ENCODE results near the gene ZNF547. TPM values are rescaled to one million over a fixed set of nuclear protein-coding genes. Genes with fewer than 3 reads are reported as not detected.

Gene ZNF547
- total RNA-seq, 3 donors from 2014 or later: 0.64 to 4.2 (median 1.6) TPM

GRCh38 chr19:57351867-57352266, 11.5 kb upstream of the ZNF547 start:
- ATAC-seq (no peak), DNase-seq (no peak)
- H3K36me3 ChIP-seq (ENCODE audit: low read depth): peaks cover 10% of the 10 kb centered on the region
- intact Hi-C loops (cut with DNase I, micrococcal nuclease): no loop called here
- H3K4me1 ChIP-seq (ENCODE audit: low read depth): peaks cover 7% of the 10 kb centered on the region
- H3K4me3 ChIP-seq: peak overlapping the region; percentile 70
- TF ChIP-seq, protein P1, sequence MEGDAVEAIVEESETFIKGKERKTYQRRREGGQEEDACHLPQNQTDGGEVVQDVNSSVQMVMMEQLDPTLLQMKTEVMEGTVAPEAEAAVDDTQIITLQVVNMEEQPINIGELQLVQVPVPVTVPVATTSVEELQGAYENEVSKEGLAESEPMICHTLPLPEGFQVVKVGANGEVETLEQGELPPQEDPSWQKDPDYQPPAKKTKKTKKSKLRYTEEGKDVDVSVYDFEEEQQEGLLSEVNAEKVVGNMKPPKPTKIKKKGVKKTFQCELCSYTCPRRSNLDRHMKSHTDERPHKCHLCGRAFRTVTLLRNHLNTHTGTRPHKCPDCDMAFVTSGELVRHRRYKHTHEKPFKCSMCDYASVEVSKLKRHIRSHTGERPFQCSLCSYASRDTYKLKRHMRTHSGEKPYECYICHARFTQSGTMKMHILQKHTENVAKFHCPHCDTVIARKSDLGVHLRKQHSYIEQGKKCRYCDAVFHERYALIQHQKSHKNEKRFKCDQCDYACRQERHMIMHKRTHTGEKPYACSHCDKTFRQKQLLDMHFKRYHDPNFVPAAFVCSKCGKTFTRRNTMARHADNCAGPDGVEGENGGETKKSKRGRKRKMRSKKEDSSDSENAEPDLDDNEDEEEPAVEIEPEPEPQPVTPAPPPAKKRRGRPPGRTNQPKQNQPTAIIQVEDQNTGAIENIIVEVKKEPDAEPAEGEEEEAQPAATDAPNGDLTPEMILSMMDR (IDR thresholded peaks at IDR 0.05): no peak
- H3K9me3 ChIP-seq: peaks cover 40% of the 10 kb centered on the region

DNA sequence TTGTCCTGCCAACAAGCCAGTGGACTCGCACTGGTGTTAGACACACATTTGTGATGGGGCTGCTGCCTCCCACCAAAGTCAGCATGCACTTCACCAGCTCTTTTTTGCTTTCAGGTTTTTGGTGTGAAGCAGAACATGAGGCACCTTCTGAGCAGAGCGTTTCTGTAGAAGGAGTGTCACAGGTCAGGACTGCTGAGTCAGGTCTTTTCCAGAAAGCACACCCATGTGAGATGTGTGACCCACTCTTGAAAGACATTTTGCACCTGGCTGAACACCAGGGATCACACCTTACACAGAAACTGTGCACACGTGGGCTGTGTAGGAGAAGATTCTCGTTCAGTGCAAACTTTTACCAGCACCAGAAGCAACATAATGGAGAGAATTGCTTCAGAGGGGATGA, 7.4 kb upstream of the ZNF547 start:
- TF ChIP-seq, protein P1 (IDR thresholded peaks at IDR 0.05): no peak
- intact Hi-C loops (cut with DNase I, micrococcal nuclease): no loop called here
- H3K4me3 ChIP-seq: no peak overlapping the region
- peaks cover 10% of the 10 kb centered on the region for H3K36me3 ChIP-seq (ENCODE audit: low read depth)
- H3K9me3 ChIP-seq: peaks cover 75% of the 10 kb centered on the region
- ATAC-seq (no peak), DNase-seq (no peak)
- peaks cover 7% of the 10 kb centered on the region for H3K4me1 ChIP-seq (ENCODE audit: low read depth)

- Histone ChIP-seq H3K4me1 (ENCODE audit: low read depth) (no peaks in the 10 kb centered on the region), H3K36me3 (ENCODE audit: low read depth) (peaks cover 10% of the 10 kb centered on the region), H3K4me3 (no peak overlapping the region), H3K9me3 (peaks cover 86% of the 10 kb centered on the region)
- intact Hi-C loops (cut with DNase I, micrococcal nuclease): no loop called here
- TF ChIP-seq, protein P1 (IDR thresholded peaks at IDR 0.05): no peak
- DNase-seq: no peak
- no peak for ATAC-seq
Observed at GRCh38 chr19:57357406-57357805, 5.9 kb upstream of the ZNF547 start.

- no peak overlapping the region for H3K4me3 ChIP-seq
- H3K9me3 ChIP-seq: peaks cover 74% of the 10 kb centered on the region
- TF ChIP-seq, protein P1 (IDR thresholded peaks at IDR 0.05): no peak
- intact Hi-C loops (cut with DNase I, micrococcal nuclease): no loop called here
- ATAC-seq (no peak), DNase-seq (no peak)
- peaks cover 10% of the 10 kb centered on the region for H3K36me3 ChIP-seq (ENCODE audit: low read depth)
- H3K4me1 ChIP-seq (ENCODE audit: low read depth): peaks cover 4% of the 10 kb centered on the region
Observed at GRCh38 chr19:57359300-57359699, 4.1 kb upstream of the ZNF547 start.

DNA sequence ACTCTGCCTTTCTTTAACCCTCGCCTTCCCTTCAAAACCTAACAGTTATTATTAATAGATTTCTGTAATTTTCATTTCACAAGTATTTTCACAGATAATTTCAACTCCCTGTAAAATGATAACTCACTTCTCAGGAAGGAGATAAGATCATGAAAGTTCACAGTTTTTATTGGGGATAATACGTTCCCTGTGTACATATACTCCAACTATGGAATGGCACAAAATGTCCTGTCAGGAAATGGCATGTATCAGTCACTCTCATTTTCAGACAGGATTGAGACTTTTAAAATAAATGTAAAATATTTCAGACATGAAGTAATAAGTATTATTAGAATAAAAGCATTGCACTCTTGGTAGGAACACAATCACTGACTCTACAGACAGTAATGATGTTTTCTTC, 932 bp upstream of the ZNF547 start:
- TF ChIP-seq, protein P1 (IDR thresholded peaks at IDR 0.05): no peak
- intact Hi-C loops (cut with DNase I, micrococcal nuclease): no loop called here
- Histone ChIP-seq H3K9me3 (peaks cover 54% of the 10 kb centered on the region), H3K36me3 (ENCODE audit: low read depth) (no peaks in the 10 kb centered on the region), H3K4me3 (no peak overlapping the region), H3K4me1 (ENCODE audit: low read depth) (peaks cover 6% of the 10 kb centered on the region)
- DNase-seq: no peak
- no peak for ATAC-seq

- TF ChIP-seq, protein P1 (IDR thresholded peaks at IDR 0.05): no peak
Observed at GRCh38 chr19:57363688-57364181, 384 bp downstream of the ZNF547 start.

More at GRCh38 chr19:57363688-57364181, 384 bp downstream of the ZNF547 start:
- intact Hi-C loops (cut with DNase I, micrococcal nuclease): no loop called here
- DNase-seq: no peak
- peaks cover 6% of the 10 kb centered on the region for H3K4me1 ChIP-seq (ENCODE audit: low read depth)
- H3K9me3 ChIP-seq: peaks cover 42% of the 10 kb centered on the region
- H3K4me3 ChIP-seq: peak overlapping the region; percentile 64
- no peaks in the 10 kb centered on the region for H3K36me3 ChIP-seq (ENCODE audit: low read depth)
- no peak for ATAC-seq
